K562 (cell line): ENCODE data around the gene DVL2. TPM values are rescaled to one million over a fixed set of nuclear protein-coding genes. Genes with fewer than 3 reads are reported as not detected.

Source experiments
- C11orf30 ChIP-seq: fragments of 450-650 bp; IDR thresholded peaks from 2 replicates; pipeline ENCODE4 v1.6.1; 2016; ENCODE audit warnings: low read depth, mild to moderate bottlenecking
- CBFA2T2 ChIP-seq: fragments of 450-650 bp; conservative IDR thresholded peaks from 2 replicates; pipeline ENCODE4 v1.6.1; 2017; ENCODE audit warnings: mild to moderate bottlenecking
- CSDE1 ChIP-seq, 2 experiments: fragments of 450-650 bp; IDR thresholded peaks; 2 replicates each; pipeline ENCODE4 v1.6.1; 2016; ENCODE audit warnings: mild to moderate bottlenecking in 1 of 2
- CTBP1 ChIP-seq: fragments of 450-650 bp; IDR thresholded peaks from 2 replicates; pipeline ENCODE4 v1.6.1; 2016; ENCODE audit warnings: borderline replicate concordance
- DACH1 ChIP-seq: fragments of 450-650 bp; IDR thresholded peaks from 2 replicates; pipeline ENCODE4 v1.6.1; 2018; ENCODE audit not compliant: partially characterized antibody
- E2F3 ChIP-seq: fragments of 250-450 bp; sonication (Bioruptor Pico); IDR thresholded peaks from 2 replicates; pipeline ENCODE4 v1.4.0; 2020; ENCODE audit warnings: mild to moderate bottlenecking
- EGR1 ChIP-seq: fragments of 450-650 bp; conservative IDR thresholded peaks from 2 replicates; pipeline ENCODE4 v1.6.1; 2017; ENCODE audit warnings: mild to moderate bottlenecking
- ESRRA ChIP-seq: fragments of 450-650 bp; IDR thresholded peaks from 2 replicates; pipeline ENCODE4 v1.6.1; 2014; ENCODE audit warnings: low read depth, mild to moderate bottlenecking, moderate library complexity, borderline replicate concordance
- IFI16 ChIP-seq: fragments of 250-450 bp; sonication (Bioruptor Pico); IDR thresholded peaks from 2 replicates; pipeline ENCODE4 v2.1.2; 2022; ENCODE audit warnings: mild to moderate bottlenecking, inconsistent platforms
- KLF13 ChIP-seq: fragments of 450-650 bp; IDR thresholded peaks from 2 replicates; pipeline ENCODE4 v1.6.1; 2016; ENCODE audit warnings: missing genetic modification characterization, low read depth, mild to moderate bottlenecking, missing compliant biosample characterization, moderate library complexity, borderline replicate concordance
- LEF1 ChIP-seq: fragments of 450-650 bp; IDR thresholded peaks from 2 replicates; pipeline ENCODE4 v1.6.1; 2016; ENCODE audit warnings: mild to moderate bottlenecking
- MAFG ChIP-seq: fragments of 450-650 bp; conservative IDR thresholded peaks from 2 replicates; pipeline ENCODE4 v1.6.1; 2016; ENCODE audit warnings: missing genetic modification characterization, missing compliant biosample characterization
- MBD2 ChIP-seq: sonication (generic); IDR thresholded peaks from 2 replicates; pipeline ENCODE4 v1.6.1; 2016; ENCODE audit warnings: low read depth, borderline replicate concordance
- POLR2AphosphoS2 ChIP-seq: IDR thresholded peaks from 2 replicates; pipeline ENCODE4 v1.6.1; 2012; ENCODE audit warnings: low read length, improper control_type of control experiment
- PTBP1 ChIP-seq: fragments of 200-400 bp; formaldehyde crosslinking; IDR thresholded peaks from 2 replicates; pipeline ENCODE4 v1.6.1; 2017; ENCODE audit warnings: low read depth, low read length
- SMC3 ChIP-seq: conservative IDR thresholded peaks from 2 replicates; pipeline ENCODE4 v1.6.1; 2011; ENCODE audit warnings: low read depth, low read length, improper control_type of control experiment; ENCODE audit not compliant: insufficient read depth
- SOX6 ChIP-seq: fragments of 450-650 bp; IDR thresholded peaks from 2 replicates; pipeline ENCODE4 v1.6.1; 2014; ENCODE audit warnings: mild to moderate bottlenecking
- STAT6 ChIP-seq: sonication (generic); formaldehyde crosslinking; IDR thresholded peaks from 2 replicates; pipeline ENCODE4 v1.8.1; 2023; ENCODE audit warnings: mild to moderate bottlenecking, missing genetic modification reagents
- TCFL5 ChIP-seq: fragments of 250-450 bp; sonication (Bioruptor Pico); conservative IDR thresholded peaks from 2 replicates; pipeline ENCODE4 v1.6.1; 2021; ENCODE audit warnings: mild to moderate bottlenecking, moderate library complexity, matching md5 sums
- ZBED1 ChIP-seq: IDR thresholded peaks from 2 replicates; pipeline ENCODE4 v1.6.1; 2014
- ZBTB12 ChIP-seq: fragments of 250-450 bp; sonication (Bioruptor Pico); IDR thresholded peaks from 2 replicates; pipeline ENCODE4 v1.4.0; 2020
- ZFP30 ChIP-seq: fragments of 250-450 bp; sonication (Bioruptor Pico); IDR thresholded peaks from 2 replicates; pipeline ENCODE4 v1.8.0; 2022; ENCODE audit warnings: moderate library complexity, mild to moderate bottlenecking, inconsistent platforms, borderline replicate concordance
- ZNF212 ChIP-seq: fragments of 450-650 bp; formaldehyde crosslinking; IDR thresholded peaks from 2 replicates; pipeline ENCODE4 v1.4.0; 2020; ENCODE audit warnings: mild to moderate bottlenecking
- ZNF41 ChIP-seq: fragments of 250-450 bp; sonication (Bioruptor Pico); conservative IDR thresholded peaks from 2 replicates; pipeline ENCODE4 v1.4.0; 2020; ENCODE audit warnings: mild to moderate bottlenecking
- ZNF696 ChIP-seq: fragments of 250-450 bp; sonication (Bioruptor Pico); conservative IDR thresholded peaks from 2 replicates; pipeline ENCODE4 v1.4.0; 2020; ENCODE audit warnings: mild to moderate bottlenecking, moderate library complexity
- ZNF766 ChIP-seq: fragments of 200-800 bp; sonication (Bioruptor generic); conservative IDR thresholded peaks from 2 replicates; pipeline ENCODE4 v1.6.1; 2016; ENCODE audit warnings: missing genetic modification characterization, missing compliant biosample characterization
- ZNF830 ChIP-seq: fragments of 250-450 bp; sonication (Bioruptor Pico); IDR thresholded peaks from 2 replicates; pipeline ENCODE4 v1.5.0; 2021; ENCODE audit warnings: mild to moderate bottlenecking
- polyA plus RNA-seq, 8 experiments: library from polyadenylated mRNA; depleted of rRNA in 4 of 8; stranded (reverse) in 5 of 8; unstranded in 3 of 8; fragments of >200 nt; fragmentation: Nextera tagmentation in 2 of 8; fragmentation: Illumina TruSeq in 1 of 8; extraction: Ambion mirVana in 2 of 8; extraction: Trizol in 1 of 8; gene quantifications; 2 replicates each; pipeline versions ENCODE4 v1.2.1 to v1.2.3, GENCODE V29; 2011 to 2014; ENCODE audit warnings: inconsistent platforms in 1 of 8, missing spikeins in 1 of 8
- total RNA-seq, 7 experiments: library from RNA; depleted of rRNA in 6 of 7; stranded (reverse); fragments of >200 nt in 6 of 7; fragmentation: Illumina TruSeq in 2 of 7; extraction: Trizol in 2 of 7; gene quantifications; 2 replicates each; pipeline versions ENCODE4 v1.2.1 to v1.2.3, GENCODE V29; 2011 to 2021; ENCODE audit warnings: low replicate concordance in 1 of 7

Gene DVL2
- total and polyA plus RNA-seq, 9 of the 15 experiments (the other 6 are each of a cell fraction or from before 2014, with no cell fraction given): 1.3 to 49.5 (median 24.3) TPM

DNA sequence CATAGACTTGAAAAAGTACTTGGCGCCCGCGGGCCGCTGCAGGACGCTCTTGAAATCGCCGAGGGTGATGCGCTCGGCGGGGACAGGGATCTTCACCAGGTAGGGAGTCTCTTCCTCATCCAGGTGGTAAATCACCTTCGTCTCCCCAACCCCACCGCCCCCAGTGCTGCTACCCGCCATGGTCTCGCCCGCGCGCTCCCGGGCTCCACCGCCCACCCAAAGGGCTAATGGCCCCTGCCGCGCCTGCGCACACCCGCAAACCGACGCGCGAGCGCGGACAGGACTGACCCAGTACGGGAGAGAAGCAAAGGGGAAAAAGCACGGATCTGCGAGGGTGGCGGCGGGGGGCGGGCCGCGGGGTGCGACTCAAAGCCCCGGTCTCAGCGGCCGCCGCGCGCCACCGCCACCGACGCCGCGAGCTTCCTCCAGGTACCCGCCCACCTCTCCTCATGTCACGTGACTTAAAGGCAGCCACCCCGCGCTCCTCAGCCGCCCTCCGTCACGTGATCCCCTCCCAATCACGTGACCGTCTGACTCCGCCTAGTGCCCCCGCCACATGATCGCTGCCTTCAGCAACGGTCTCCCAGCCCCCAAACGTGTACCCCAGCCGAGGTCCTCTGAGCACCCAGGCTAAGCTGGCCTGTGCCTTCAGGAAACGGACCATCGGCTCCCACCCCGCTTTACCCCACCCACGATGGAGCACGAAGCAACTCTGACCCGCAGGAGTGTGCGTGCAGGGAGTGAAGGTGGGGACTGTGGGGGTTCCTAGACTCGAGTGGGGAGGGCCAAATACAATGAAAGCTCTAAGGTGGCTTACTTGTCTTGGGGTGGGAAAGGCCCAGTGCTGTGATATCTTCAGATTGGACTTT is at the start of gene DVL2 (continued):
- TF ChIP-seq STAT6 (CRISPR knock-in tag) (no peak), C11orf30 (peak; percentile 90), CTBP1 (peak; percentile 28; the same call in 1 of the 2 replicates), ZNF41 (no peak), IFI16 (no peak), EGR1 (peak; percentile 87), MAFG (tag) (no peak), ZNF212 (CRISPR knock-in tag) (0 out of 2 replicates have a peak, but pooled peaks have one; percentile 29), LEF1 (peak; percentile 77), CBFA2T2 (peak; percentile 100), ZFP30 (CRISPR knock-in tag) (no peak), E2F3 (CRISPR knock-in tag) (0 out of 2 replicates have a peak, but pooled peaks have one; percentile 41), ZNF830 (CRISPR knock-in tag) (peak; percentile 91; the same call in 1 of the 2 replicates), SOX6 (0 out of 2 replicates have a peak, but pooled peaks have one; percentile 26), ESRRA (no peak; the same call in 1 of the 2 replicates), SMC3 (no peak), ZBTB12 (CRISPR knock-in tag) (no peak), ZNF696 (CRISPR knock-in tag) (0 out of 2 replicates have a peak, but pooled peaks have one; percentile 13), MBD2 (0 out of 2 replicates have a peak, but pooled peaks have one; percentile 21), POLR2AphosphoS2 (peak; percentile 100), KLF13 (tag) (peak; percentile 88), ZNF766 (CRISPR knock-in tag) (no peak), DACH1 (no peak), PTBP1 (no peak), CSDE1 (IDR thresholded peaks at IDR 0.05) (no peak), ZBED1 (peak; percentile 69; the same call in 1 of the 2 replicates), TCFL5 (no peak)
